SKM-1 (cell line): ENCODE data around the gene TUBGCP6.
A peak's percentile ranks its signal among the peaks of the same experiment; 100 is the strongest.

Source experiments
- DNase-seq: peaks from one replicate; lab custom pipeline; 2025; ENCODE audit not compliant: unreplicated experiment; lab: John Stamatoyannopoulos, UW

TUBGCP6 gene, protein sequence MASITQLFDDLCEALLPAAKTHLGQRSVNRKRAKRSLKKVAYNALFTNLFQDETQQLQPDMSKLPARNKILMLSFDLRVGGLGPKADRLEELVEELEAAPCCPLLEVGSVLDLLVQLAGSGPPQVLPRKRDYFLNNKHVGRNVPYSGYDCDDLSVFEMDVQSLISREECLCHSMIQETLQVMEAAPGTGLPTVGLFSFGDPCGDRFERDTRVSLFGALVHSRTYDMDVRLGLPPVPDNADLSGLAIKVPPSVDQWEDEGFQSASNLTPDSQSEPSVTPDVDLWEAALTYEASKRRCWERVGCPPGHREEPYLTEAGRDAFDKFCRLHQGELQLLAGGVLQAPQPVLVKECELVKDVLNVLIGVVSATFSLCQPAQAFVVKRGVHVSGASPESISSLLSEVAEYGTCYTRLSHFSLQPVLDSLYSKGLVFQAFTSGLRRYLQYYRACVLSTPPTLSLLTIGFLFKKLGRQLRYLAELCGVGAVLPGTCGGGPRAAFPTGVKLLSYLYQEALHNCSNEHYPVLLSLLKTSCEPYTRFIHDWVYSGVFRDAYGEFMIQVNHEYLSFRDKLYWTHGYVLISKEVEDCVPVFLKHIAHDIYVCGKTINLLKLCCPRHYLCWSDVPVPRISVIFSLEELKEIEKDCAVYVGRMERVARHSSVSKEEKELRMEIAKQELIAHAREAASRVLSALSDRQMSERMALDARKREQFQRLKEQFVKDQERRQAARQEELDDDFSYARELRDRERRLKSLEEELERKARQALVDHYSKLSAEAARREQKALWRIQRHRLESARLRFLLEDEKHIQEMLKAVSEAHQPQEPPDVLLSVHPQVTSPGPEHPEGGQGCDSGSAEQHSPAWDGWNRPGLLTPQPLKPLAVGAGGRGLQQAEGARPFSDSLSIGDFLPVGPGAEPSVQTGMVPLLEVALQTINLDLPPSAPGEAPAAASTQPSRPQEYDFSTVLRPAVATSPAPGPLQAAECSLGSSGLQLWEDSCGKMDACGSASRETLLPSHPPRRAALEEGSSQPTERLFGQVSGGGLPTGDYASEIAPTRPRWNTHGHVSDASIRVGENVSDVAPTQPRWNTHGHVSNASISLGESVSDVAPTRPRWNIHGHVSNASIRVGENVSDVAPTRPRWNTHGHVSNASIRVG (N-terminal part only)

DNA sequence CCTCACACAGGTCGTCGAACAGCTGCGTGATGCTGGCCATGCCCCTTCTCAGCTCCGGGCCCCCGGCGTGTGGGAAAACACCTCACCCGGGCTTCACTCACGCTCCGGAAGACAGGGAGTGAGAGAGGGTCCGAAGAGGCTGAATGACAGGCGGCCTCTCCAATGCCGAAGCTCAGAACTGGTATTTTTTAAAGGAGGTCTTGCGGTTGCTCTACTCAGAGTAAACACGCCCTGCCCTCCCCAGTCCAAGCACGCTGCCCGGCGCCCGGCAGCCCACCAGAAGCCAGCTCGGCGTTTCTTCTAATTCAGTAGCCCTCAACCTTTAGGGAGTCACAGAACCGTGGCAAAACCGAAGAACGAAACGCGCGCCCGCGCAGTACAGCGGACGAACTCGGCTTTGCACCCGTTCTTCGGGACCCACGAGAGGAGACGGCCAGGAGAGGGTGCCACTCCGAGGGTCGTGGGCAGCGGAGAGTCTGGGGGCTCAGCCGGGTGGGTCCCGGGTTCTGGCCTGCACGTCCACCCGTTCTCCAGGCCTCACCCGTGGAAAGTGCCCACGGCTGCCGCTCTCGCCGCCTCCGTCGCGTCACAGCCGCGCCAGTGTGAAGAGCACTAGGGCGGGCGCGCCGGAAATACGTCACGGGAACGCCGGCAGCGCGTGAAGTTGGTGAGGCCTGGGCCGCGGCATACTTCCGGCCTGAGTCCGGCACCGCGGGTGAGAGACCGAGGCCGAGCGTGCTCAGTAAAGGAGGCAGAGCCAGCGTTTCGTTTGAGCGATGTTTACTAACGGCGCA, at the start of gene TUBGCP6:
Gene TUBGCP6, minus strand, starts transcription at position 604 of the 794 bp plus-strand sequence. Its CDS starts 564 bp downstream, at position 40.
- peak; percentile 67 for DNase-seq

DNA sequence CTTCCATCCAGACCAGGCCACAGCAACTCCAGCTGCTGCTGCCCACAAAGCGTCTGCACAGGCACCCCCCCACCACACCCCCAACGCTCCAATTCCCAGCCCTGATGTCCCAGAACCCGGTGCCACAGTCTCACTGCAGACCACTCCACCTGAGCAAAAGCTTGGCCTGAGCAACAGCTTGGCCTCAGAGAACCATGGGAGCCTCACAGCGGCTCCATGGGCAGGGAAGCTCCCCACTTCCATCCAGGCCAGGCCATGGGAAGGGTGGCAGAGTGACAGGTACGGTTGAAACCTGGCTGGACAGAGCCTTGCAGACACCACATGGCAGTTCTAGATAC, 49.5 kb upstream of the TUBGCP6 start:
- DNase-seq: no peak

GRCh38 chr22:50293441-50294318, 48.9 kb upstream of the TUBGCP6 start:
- DNase-seq: no peak

- no peak for DNase-seq
Observed at GRCh38 chr22:50292643-50293440, 48.0 kb upstream of the TUBGCP6 start.

GRCh38 chr22:50289942-50290630, 45.3 kb upstream of the TUBGCP6 start:
- no peak for DNase-seq

DNA sequence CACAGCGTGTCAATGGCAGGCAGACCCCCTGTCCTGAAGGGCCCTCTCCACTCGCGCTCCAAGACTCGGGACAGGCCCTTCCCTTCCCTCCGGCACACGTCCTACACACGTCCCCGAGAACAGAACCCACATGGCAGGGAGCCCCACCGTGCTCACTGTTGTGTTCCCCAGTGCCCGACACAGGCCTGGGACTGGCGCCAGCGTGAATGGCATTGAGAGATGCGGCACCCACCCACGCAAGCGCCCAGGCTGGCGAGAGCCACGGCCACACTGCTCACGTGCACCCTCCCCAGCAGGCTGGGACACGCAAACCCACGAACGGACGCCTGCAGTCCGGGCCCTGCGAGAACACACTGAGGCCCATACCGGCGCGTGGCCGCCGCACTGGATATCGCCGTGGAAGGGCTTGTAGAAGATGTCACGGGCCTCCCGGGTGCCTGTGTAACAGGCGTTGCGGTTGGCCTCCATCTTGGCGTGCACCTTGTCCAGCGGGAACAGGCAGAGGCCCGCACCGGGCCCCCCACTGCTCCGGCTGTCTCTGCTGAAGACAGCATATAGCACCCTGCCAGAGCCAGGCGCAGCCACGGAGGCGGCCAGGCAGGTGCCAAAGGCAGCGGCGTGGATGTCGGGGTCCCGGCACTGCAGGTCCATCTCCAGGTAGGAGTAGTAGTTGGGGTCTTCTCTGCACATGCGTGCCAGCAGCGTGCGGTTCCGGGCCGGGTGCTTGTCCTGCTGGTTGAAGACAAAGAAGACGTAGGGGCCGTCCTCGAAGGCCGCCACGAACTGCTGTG, 44.5 kb upstream of the TUBGCP6 start:
- DNase-seq: no peak

- DNase-seq: no peak
Observed at GRCh38 chr22:50287731-50288130, 42.9 kb upstream of the TUBGCP6 start.

DNA sequence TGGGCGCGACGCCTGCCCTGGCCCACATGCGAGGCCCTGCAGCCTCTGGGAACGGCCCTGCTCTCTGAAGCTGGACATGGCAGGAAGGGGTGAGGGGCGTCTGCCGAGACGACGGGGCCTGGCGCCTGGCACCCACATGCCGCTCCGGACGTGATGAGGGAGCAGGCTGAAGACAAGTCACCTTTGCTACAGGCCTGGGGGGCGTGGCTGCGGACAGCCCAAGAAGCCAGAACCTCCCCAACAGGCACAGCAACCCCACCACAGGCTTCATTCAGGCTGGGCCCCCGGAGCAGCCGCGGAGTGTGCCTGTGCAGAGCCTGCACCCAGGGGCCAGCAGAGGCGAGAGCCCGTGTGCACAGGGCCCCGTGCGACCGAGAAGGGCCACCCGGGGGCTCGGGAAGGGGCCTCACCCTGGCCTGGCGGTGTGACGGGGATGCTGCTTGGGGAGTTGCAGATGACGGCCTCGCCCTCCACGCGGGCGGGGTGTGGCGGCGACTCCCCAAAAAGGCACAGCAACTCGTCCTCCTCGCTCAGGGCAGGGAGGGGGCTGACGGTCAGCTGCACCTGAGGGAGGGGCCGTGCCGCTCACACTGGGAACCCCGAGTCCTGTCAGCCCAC, 42.0 kb upstream of the TUBGCP6 start:
- no peak for DNase-seq

- no peak for DNase-seq
Observed at GRCh38 chr22:50286275-50286674, 41.5 kb upstream of the TUBGCP6 start.

- DNase-seq: no peak
Observed at GRCh38 chr22:50285568-50286229, 40.9 kb upstream of the TUBGCP6 start.

- DNase-seq: no peak
Observed at GRCh38 chr22:50284479-50284878, 39.7 kb upstream of the TUBGCP6 start.

- DNase-seq: no peak
Observed at GRCh38 chr22:50283821-50284220, 39.0 kb upstream of the TUBGCP6 start.

GRCh38 chr22:50282361-50283155, 37.7 kb upstream of the TUBGCP6 start:
- DNase-seq: no peak

GRCh38 chr22:50281957-50282356, 37.1 kb upstream of the TUBGCP6 start:
- DNase-seq: no peak

GRCh38 chr22:50281384-50281760, 36.5 kb upstream of the TUBGCP6 start:
- DNase-seq: no peak
